Nephron (organoid): ENCODE measurements around the gene PLCB4.

ENCODE experiments used
- H3K27ac Mint-ChIP-seq, 3 experiments: 2 replicates each; pipeline ENCODE4 v1.8.0; 2020; ENCODE audit warnings: mixed read lengths in 3 of 3, mild to moderate bottlenecking in 2 of 3, moderate library complexity in 1 of 3
- H3K27me3 Mint-ChIP-seq: 2 replicates; pipeline ENCODE4 v1.8.0; 2021; ENCODE audit warnings: low read depth, mild to moderate bottlenecking, moderate library complexity, mixed read lengths
- H3K36me3 Mint-ChIP-seq: 2 replicates; pipeline ENCODE4 v1.8.0; 2020; ENCODE audit warnings: low read depth, mixed read lengths
- H3K4me1 Mint-ChIP-seq: 2 replicates; pipeline ENCODE4 v1.8.0; 2020; ENCODE audit warnings: mixed read lengths
- H3K4me3 Mint-ChIP-seq, 3 experiments: 2 replicates each; pipeline ENCODE4 v1.8.0; 2020; ENCODE audit warnings: mild to moderate bottlenecking in 3 of 3, mixed read lengths in 3 of 3, moderate library complexity in 2 of 3
- H3K9me3 Mint-ChIP-seq: 2 replicates; pipeline ENCODE4 v1.8.0; 2020; ENCODE audit warnings: mixed read lengths
- TF ChIP-seq, protein P1 (sequence below), 3 experiments: fragments of 200-600 bp; sonication (generic); IDR thresholded peaks; one replicate each; pipeline ENCODE4 v1.5.0; 2021; ENCODE audit warnings: antibody characterized with exemption in 3 of 3; ENCODE audit not compliant: unreplicated experiment in 3 of 3

Gene PLCB4

DNA sequence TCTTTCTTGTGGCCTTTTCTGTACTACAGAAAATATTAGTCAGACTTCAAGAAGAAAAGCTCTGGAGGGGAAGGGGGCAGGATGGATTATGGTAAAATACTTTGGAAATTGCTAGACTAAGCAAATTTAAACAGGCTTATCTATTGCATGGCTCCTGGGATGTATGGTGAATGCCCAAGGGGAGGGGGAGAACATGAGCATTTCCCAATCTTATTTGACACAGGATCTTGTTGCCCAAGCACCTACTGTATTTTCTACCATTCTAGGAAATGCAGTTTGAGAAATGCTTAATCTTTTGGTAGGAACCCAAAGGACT, 359.4 kb downstream of the PLCB4 start:
- peaks cover 31% of the 10 kb centered on the region for H3K4me1 Mint-ChIP-seq
- H3K9me3 Mint-ChIP-seq: no peaks in the 10 kb centered on the region
- peak overlapping the region in 2 of 3 experiments; percentile 42 to 66 for H3K27ac Mint-ChIP-seq
- H3K4me3 Mint-ChIP-seq: no peak overlapping the region
- peaks cover 20% of the 10 kb centered on the region for H3K36me3 Mint-ChIP-seq
- no peaks in the 10 kb centered on the region for H3K27me3 Mint-ChIP-seq
- TF ChIP-seq, protein P1, sequence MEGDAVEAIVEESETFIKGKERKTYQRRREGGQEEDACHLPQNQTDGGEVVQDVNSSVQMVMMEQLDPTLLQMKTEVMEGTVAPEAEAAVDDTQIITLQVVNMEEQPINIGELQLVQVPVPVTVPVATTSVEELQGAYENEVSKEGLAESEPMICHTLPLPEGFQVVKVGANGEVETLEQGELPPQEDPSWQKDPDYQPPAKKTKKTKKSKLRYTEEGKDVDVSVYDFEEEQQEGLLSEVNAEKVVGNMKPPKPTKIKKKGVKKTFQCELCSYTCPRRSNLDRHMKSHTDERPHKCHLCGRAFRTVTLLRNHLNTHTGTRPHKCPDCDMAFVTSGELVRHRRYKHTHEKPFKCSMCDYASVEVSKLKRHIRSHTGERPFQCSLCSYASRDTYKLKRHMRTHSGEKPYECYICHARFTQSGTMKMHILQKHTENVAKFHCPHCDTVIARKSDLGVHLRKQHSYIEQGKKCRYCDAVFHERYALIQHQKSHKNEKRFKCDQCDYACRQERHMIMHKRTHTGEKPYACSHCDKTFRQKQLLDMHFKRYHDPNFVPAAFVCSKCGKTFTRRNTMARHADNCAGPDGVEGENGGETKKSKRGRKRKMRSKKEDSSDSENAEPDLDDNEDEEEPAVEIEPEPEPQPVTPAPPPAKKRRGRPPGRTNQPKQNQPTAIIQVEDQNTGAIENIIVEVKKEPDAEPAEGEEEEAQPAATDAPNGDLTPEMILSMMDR (IDR thresholded peaks at IDR 0.05; ENCODE audit: unreplicated experiment in 3 of 3): no peak

DNA sequence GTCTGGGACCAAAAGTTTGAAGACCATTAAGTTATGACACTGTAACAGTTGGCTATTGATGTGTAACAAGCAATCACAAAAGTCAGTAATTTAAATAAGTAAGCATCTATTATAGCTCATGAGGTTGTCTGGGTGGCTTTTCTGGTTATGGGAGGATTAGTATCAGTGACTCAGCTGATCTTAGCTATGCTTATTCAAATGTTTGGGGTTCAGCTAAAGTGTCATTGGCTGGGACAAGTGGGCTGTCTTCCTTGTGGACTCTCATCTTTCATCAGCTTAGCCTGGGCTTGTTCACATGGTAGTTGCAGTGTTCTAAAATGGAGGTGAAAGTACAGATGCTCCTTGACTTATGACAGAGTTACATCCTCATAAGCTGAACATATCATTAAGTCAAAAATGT, 370.9 kb downstream of the PLCB4 start:
- Mint-ChIP-seq H3K36me3 (peaks cover 76% of the 10 kb centered on the region), H3K4me1 (no peaks in the 10 kb centered on the region)
- TF ChIP-seq, protein P1 (IDR thresholded peaks at IDR 0.05; ENCODE audit: unreplicated experiment in 3 of 3): no peak

DNA sequence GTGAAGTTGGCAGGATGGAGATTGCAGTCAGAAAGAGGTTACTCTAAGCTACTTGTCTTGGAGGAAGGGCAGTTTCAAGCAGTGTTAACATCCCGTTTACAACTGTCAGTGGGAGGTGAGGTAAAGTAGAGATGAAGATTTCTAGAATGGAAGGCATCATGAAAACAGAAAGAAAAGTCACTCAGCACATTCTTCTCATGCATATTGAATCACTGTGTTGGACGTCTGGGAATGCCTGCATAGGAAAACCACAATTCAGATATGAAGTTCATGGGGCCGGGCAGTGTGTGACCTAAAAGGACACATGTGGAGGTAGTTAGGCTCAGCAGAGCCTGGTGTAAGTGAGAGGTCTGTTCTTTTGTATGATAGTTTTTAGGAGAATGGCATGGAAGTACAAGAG, 372.0 kb downstream of the PLCB4 start:
- TF ChIP-seq, protein P1 (IDR thresholded peaks at IDR 0.05; ENCODE audit: unreplicated experiment in 3 of 3): no peak
- H3K27me3 Mint-ChIP-seq: no peaks in the 10 kb centered on the region

More for the DNA sequence above, 370.9 kb downstream of the PLCB4 start:
- Mint-ChIP-seq H3K9me3 (peaks cover 15% of the 10 kb centered on the region), H3K27ac (no peak overlapping the region), H3K4me3 (no peak overlapping the region), H3K27me3 (no peaks in the 10 kb centered on the region)

DNA sequence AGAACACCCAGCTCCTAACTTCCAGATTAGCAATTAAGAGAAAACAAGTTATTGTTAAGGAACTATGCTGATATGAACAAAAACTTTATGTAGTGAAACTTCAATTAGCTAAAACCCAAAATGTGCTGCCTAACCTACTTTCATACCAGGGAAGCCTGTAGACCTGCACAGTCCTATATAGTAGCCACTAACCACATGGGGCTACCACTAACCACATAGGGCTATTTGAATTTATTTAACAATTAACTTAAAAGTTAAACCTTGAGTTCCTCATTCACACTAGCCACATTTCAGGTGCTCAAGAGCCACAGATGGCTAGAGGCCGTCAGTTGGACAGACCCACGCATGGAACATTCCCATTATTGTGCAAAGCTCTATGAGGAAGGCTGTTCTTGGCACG, 373.1 kb downstream of the PLCB4 start:
- TF ChIP-seq, protein P1 (IDR thresholded peaks at IDR 0.05; ENCODE audit: unreplicated experiment in 3 of 3): no peak
- no peaks in the 10 kb centered on the region for H3K4me1 Mint-ChIP-seq
- no peak overlapping the region for H3K4me3 Mint-ChIP-seq
- H3K27me3 Mint-ChIP-seq: no peaks in the 10 kb centered on the region
- H3K9me3 Mint-ChIP-seq: peaks cover 15% of the 10 kb centered on the region
- H3K27ac Mint-ChIP-seq: no peak overlapping the region
- H3K36me3 Mint-ChIP-seq: peaks cover 75% of the 10 kb centered on the region

More for the DNA sequence above, 372.0 kb downstream of the PLCB4 start:
- Mint-ChIP-seq H3K27ac (no peak overlapping the region), H3K4me1 (no peaks in the 10 kb centered on the region), H3K36me3 (peaks cover 82% of the 10 kb centered on the region), H3K9me3 (peaks cover 15% of the 10 kb centered on the region), H3K4me3 (no peak overlapping the region)

- Mint-ChIP-seq H3K27me3 (no peaks in the 10 kb centered on the region), H3K36me3 (peaks cover 70% of the 10 kb centered on the region), H3K9me3 (peaks cover 10% of the 10 kb centered on the region), H3K4me3 (no peak overlapping the region), H3K27ac (no peak overlapping the region), H3K4me1 (no peaks in the 10 kb centered on the region)
- TF ChIP-seq, protein P1 (IDR thresholded peaks at IDR 0.05; ENCODE audit: unreplicated experiment in 3 of 3): no peak
These were observed 374.0 kb downstream of the PLCB4 start for GRCh38 chr20:9442858-9443257.

GRCh38 chr20:9444921-9445320, 376.0 kb downstream of the PLCB4 start:
- Mint-ChIP-seq H3K27me3 (no peaks in the 10 kb centered on the region), H3K4me1 (no peaks in the 10 kb centered on the region), H3K36me3 (peaks cover 59% of the 10 kb centered on the region), H3K9me3 (peaks cover 1% of the 10 kb centered on the region), H3K27ac (no peak overlapping the region), H3K4me3 (no peak overlapping the region)
- TF ChIP-seq, protein P1 (IDR thresholded peaks at IDR 0.05; ENCODE audit: unreplicated experiment in 3 of 3): no peak
